Measurements from ENCODE around the gene PCID2. TPM values are rescaled to one million over a fixed set of nuclear protein-coding genes. Genes with fewer than 3 reads are reported as not detected.

Gene PCID2
- polyA plus RNA-seq, 1 experiment: 107 TPM

DNA sequence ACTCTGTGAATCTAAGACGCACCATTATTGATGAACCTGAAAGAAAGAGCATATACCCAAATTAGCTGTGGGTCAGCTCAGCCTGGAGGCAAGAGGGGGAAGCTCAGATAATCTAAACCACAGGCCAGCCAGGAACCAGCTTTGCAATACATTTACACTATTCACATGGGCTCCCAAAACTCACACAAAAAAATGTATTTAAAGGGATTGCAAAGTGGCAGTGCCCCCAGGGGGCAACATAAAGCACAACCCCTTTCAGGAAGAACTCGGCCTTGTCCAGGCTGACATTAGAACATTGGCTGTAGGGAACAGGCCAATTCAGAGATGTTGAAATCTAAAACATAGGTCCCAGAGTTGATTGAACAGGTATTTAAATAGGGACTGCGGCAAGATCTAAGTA lies 53.3 kb downstream of the PCID2 start:
- DNase-seq (ENCODE audit: low read depth, low spot score): no peak
- ChIA-PET POLR2A (no interaction called here), CTCF (no interaction called here)
- TF ChIP-seq, protein P1, sequence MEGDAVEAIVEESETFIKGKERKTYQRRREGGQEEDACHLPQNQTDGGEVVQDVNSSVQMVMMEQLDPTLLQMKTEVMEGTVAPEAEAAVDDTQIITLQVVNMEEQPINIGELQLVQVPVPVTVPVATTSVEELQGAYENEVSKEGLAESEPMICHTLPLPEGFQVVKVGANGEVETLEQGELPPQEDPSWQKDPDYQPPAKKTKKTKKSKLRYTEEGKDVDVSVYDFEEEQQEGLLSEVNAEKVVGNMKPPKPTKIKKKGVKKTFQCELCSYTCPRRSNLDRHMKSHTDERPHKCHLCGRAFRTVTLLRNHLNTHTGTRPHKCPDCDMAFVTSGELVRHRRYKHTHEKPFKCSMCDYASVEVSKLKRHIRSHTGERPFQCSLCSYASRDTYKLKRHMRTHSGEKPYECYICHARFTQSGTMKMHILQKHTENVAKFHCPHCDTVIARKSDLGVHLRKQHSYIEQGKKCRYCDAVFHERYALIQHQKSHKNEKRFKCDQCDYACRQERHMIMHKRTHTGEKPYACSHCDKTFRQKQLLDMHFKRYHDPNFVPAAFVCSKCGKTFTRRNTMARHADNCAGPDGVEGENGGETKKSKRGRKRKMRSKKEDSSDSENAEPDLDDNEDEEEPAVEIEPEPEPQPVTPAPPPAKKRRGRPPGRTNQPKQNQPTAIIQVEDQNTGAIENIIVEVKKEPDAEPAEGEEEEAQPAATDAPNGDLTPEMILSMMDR (IDR thresholded peaks at IDR 0.05; ENCODE audit: low read depth, low read length): no peak
- Histone ChIP-seq H3K4me3 (ENCODE audit: low read depth, low read length) (no peak overlapping the region), H3K27ac (ENCODE audit: low read depth, low read length) (no peak overlapping the region), H3K9me3 (ENCODE audit: control insufficient read depth, insufficient read depth, low read length) (peaks cover 5% of the 10 kb centered on the region), H3K27me3 (ENCODE audit: control insufficient read depth, insufficient read depth, low read length) (no peaks in the 10 kb centered on the region)

DNA sequence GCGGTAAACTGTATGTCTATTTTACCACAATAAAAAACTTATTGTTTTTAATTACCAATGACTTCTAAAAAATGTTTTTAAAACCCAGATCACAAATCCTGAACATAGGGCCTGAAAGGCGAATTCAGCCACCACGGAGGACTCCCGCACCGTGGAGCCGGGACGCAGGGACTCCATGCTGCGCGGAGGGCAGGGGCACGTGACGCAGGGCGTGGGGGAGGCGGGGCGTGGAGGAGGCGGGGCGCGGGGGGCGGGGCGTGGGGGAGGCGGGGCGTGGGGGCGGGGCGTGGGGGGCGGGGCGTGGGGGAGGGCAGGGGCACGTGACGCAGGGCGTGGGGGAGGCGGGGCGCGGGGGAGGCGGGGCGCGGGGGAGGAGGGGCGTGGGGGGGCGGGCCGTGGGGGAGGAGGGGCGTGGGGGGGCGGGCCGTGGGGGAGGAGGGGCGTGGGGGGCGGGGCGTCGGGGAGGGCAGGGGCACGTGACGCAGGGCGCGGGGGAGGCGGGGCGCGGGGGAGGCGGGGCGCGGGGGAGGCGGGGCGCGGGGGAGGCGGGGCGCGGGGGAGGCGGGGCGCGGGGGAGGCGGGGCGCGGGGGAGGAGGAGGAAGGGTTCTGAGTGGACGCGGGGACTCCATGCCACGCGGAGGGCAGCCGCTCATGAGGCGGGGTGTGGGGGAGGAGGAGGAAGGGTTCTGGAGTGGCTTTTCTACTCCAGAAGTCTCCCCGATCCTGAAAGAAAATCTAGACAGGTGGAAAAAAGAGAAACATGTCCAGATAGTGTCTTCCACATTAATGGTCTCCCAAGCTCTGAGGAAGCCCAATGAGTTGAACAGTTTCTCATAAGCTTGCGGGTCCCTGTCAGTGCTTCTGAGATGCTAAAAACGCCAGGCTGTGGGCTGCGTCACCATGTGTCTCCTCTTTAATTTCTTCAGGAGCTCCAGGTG lies 54.4 kb downstream of the PCID2 start:
- Histone ChIP-seq H3K4me3 (ENCODE audit: low read depth, low read length) (peak overlapping the region; percentile 38), H3K27ac (ENCODE audit: low read depth, low read length) (peak overlapping the region; percentile 65), H3K9me3 (ENCODE audit: control insufficient read depth, insufficient read depth, low read length) (peaks cover 5% of the 10 kb centered on the region), H3K27me3 (ENCODE audit: control insufficient read depth, insufficient read depth, low read length) (no peaks in the 10 kb centered on the region)
- CTCF ChIA-PET: no interaction called here
- TF ChIP-seq, protein P1 (IDR thresholded peaks at IDR 0.05; ENCODE audit: low read depth, low read length): no peak
- no peak for DNase-seq (ENCODE audit: low read depth, low spot score)
- POLR2A ChIA-PET: no interaction called here

DNA sequence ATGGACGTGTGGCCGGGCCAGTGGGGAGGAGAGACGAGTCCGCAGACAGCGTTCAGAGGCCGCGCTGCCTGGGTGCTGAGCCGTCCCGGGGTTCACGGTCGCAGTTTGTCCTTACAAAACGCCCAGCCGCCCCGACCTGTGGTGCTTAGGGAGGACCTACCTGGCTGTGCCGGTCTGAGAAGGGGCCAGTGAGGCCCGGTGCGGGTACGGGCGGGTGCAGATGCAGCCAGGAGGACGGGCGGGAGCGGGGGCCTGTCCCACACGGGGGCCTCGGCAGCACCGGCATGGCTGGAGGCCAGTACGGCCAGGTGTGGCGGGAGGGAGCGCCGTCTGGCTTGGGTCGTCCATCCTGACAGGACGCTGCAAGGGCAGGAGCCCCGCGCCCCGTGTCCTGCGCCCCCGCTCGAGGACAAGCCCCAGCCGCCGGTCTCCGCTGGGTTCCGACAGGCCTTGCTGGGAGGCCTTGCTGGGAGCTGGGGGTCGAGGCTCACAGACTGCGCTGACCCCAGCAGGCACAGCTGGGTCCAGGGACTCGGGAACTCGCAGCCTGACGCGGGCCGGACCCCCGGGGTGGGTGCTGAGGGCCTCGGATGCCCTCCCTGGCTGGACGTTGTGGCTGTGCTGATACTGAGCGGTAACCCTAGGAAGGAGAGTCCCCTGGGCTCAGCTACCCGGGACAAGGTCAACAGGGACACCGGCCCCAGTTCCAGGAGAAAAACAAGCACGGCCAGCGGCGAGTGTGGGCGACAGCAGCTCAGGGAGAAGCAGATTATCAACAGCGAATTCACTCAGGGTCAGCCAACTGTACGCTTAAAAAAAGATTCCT lies 55.3 kb downstream of the PCID2 start:
- peak overlapping the region; percentile 65 for H3K27ac ChIP-seq (ENCODE audit: low read depth, low read length)
- ChIA-PET POLR2A (no interaction called here), CTCF (no interaction called here)
- peaks cover 5% of the 10 kb centered on the region for H3K9me3 ChIP-seq (ENCODE audit: control insufficient read depth, insufficient read depth, low read length)
- no peak for DNase-seq (ENCODE audit: low read depth, low spot score)
- TF ChIP-seq, protein P1 (IDR thresholded peaks at IDR 0.05; ENCODE audit: low read depth, low read length): no peak
- peak overlapping the region; percentile 38 for H3K4me3 ChIP-seq (ENCODE audit: low read depth, low read length)
- no peaks in the 10 kb centered on the region for H3K27me3 ChIP-seq (ENCODE audit: control insufficient read depth, insufficient read depth, low read length)

DNA sequence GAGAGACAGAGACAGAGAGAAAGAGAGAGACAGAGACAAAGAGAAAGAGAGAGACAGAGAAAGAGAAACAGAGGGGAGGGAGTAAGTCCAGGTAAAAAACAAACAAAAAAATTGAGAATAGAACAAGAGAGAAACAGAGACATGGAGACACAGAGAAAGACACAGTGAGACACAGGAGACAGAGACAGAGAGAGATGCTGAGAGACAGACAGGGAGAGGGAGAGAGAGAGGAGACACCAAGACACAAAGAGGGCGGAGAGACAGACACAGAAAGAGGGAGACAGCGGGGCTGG lies 55.8 kb downstream of the PCID2 start:
- TF ChIP-seq, protein P1 (IDR thresholded peaks at IDR 0.05; ENCODE audit: low read depth, low read length): no peak
- ChIA-PET POLR2A (no interaction called here), CTCF (no interaction called here)
- H3K9me3 ChIP-seq (ENCODE audit: control insufficient read depth, insufficient read depth, low read length): peaks cover 5% of the 10 kb centered on the region
- no peak for DNase-seq (ENCODE audit: low read depth, low spot score)
- H3K27ac ChIP-seq (ENCODE audit: low read depth, low read length): no peak overlapping the region
- H3K27me3 ChIP-seq (ENCODE audit: control insufficient read depth, insufficient read depth, low read length): no peaks in the 10 kb centered on the region
- H3K4me3 ChIP-seq (ENCODE audit: low read depth, low read length): no peak overlapping the region
